HEK293 (cell line): Measurements from ENCODE around the gene RASL11A.

Experiments used
- CTCF ChIA-PET: fragments of 350-600 bp; formaldehyde crosslinking; extraction: SDS; loops from one replicate; lab custom pipeline; 2021; ENCODE audit warnings: antibody characterized with exemption; lab: Yijun Ruan, JAX
- POLR2A ChIA-PET: fragments of 300-600 bp; formaldehyde crosslinking; extraction: SDS; loops from one replicate; lab custom pipeline; 2020; ENCODE audit warnings: antibody characterized with exemption, inconsistent platforms; lab: Yijun Ruan, JAX
- H3K27ac ChIP-seq: fragments of 200-500 bp; sonication (Bioruptor generic); 2 replicates; pipeline ENCODE4 v1.5.1; 2014; ENCODE audit warnings: low read depth, low read length, control low read depth, inconsistent platforms; ENCODE audit errors: extremely low read depth
- H3K36me3 ChIP-seq, 2 experiments: fragments of 200-500 bp in 1 of 2; sonication (Bioruptor generic) in 1 of 2; 1 replicate in 1 of 2; 2 replicates in 1 of 2; pipeline ENCODE4 v1.5.1; 2014 to 2017; ENCODE audit warnings: inconsistent platforms in 2 of 2, low read length in 2 of 2; ENCODE audit not compliant: control insufficient read depth in 2 of 2, insufficient read depth in 1 of 2
- H3K4me1 ChIP-seq: fragments of 200-500 bp; sonication (Bioruptor generic); 2 replicates; pipeline ENCODE4 v1.5.1; 2014; ENCODE audit warnings: mild to moderate bottlenecking, low read length, inconsistent platforms; ENCODE audit not compliant: control insufficient read depth, insufficient read depth
- H3K4me3 ChIP-seq: 2 replicates; pipeline ENCODE4 v1.5.1; 2011; ENCODE audit warnings: low read depth, mild to moderate bottlenecking, control low read depth, low read length, moderate library complexity
- H3K9me3 ChIP-seq: fragments of 200-500 bp; sonication (Bioruptor generic); 2 replicates; pipeline ENCODE4 v1.5.1; 2014; ENCODE audit warnings: low read depth, low read length, inconsistent platforms; ENCODE audit not compliant: control insufficient read depth, insufficient read depth
- FEZF1 ChIP-seq: fragments of 450-650 bp; formaldehyde crosslinking; IDR thresholded peaks from 2 replicates; pipeline ENCODE4 v1.5.1; 2016; ENCODE audit warnings: missing biosample characterization, missing genetic modification characterization
- IKZF3 ChIP-seq: fragments of 450-650 bp; IDR thresholded peaks from 2 replicates; pipeline ENCODE4 v1.5.0; 2018; ENCODE audit warnings: missing biosample characterization, mild to moderate bottlenecking, missing genetic modification characterization, moderate library complexity
- KLF16 ChIP-seq: fragments of 450-650 bp; formaldehyde crosslinking; IDR thresholded peaks from 2 replicates; pipeline ENCODE4 v1.5.1; 2017; ENCODE audit warnings: missing biosample characterization, missing genetic modification characterization
- REPIN1 ChIP-seq: fragments of 450-650 bp; formaldehyde crosslinking; IDR thresholded peaks from 2 replicates; pipeline ENCODE4 v1.5.1; 2017; ENCODE audit warnings: missing biosample characterization, missing genetic modification characterization, low read depth
- SCRT2 ChIP-seq: fragments of 450-650 bp; formaldehyde crosslinking; IDR thresholded peaks from 2 replicates; pipeline ENCODE4 v1.5.1; 2016; ENCODE audit warnings: missing biosample characterization, missing genetic modification characterization
- SETDB1 ChIP-seq: IDR thresholded peaks from one replicate; pipeline ENCODE4 v1.6.1; 2017; ENCODE audit warnings: mild to moderate bottlenecking, low read length, moderate library complexity, mixed read lengths; ENCODE audit not compliant: insufficient read length
- SP3 ChIP-seq: fragments of 450-650 bp; formaldehyde crosslinking; IDR thresholded peaks from 2 replicates; pipeline ENCODE4 v1.5.1; 2016; ENCODE audit warnings: missing biosample characterization, missing genetic modification characterization
- ZBTB21 ChIP-seq: fragments of 450-650 bp; formaldehyde crosslinking; IDR thresholded peaks from 2 replicates; pipeline ENCODE4 v1.5.1; 2017; ENCODE audit warnings: missing biosample characterization, missing genetic modification characterization
- ZBTB7A ChIP-seq: fragments of 450-650 bp; formaldehyde crosslinking; IDR thresholded peaks from 2 replicates; pipeline ENCODE4 v1.5.1; 2016; ENCODE audit warnings: low read depth, missing biosample characterization, missing genetic modification characterization
- ZFP3 ChIP-seq: fragments of 450-650 bp; formaldehyde crosslinking; IDR thresholded peaks from 2 replicates; pipeline ENCODE4 v1.5.1; 2016; ENCODE audit warnings: low read depth, missing biosample characterization, missing genetic modification characterization
- ZNF114 ChIP-seq: fragments of 450-650 bp; formaldehyde crosslinking; IDR thresholded peaks from 2 replicates; pipeline ENCODE4 v1.5.0; 2017; ENCODE audit warnings: missing biosample characterization, missing genetic modification characterization
- ZNF121 ChIP-seq: fragments of 450-650 bp; formaldehyde crosslinking; IDR thresholded peaks from 2 replicates; pipeline ENCODE4 v1.5.1; 2016; ENCODE audit warnings: missing biosample characterization, missing genetic modification characterization
- ZNF132 ChIP-seq: fragments of 450-650 bp; formaldehyde crosslinking; IDR thresholded peaks from 2 replicates; pipeline ENCODE4 v1.5.1; 2017; ENCODE audit warnings: missing biosample characterization, missing genetic modification characterization, borderline replicate concordance
- ZNF239 ChIP-seq: fragments of 450-650 bp; formaldehyde crosslinking; IDR thresholded peaks from 2 replicates; pipeline ENCODE4 v1.5.1; 2016; ENCODE audit warnings: missing biosample characterization, missing genetic modification characterization
- ZNF24 ChIP-seq: fragments of 450-650 bp; formaldehyde crosslinking; IDR thresholded peaks from 2 replicates; pipeline ENCODE4 v1.5.1; 2016; ENCODE audit warnings: missing biosample characterization, missing genetic modification characterization
- ZNF366 ChIP-seq: fragments of 450-650 bp; formaldehyde crosslinking; conservative IDR thresholded peaks from 2 replicates; pipeline ENCODE4 v1.5.1; 2016; ENCODE audit warnings: missing biosample characterization, missing genetic modification characterization
- ZNF416 ChIP-seq: fragments of 450-650 bp; formaldehyde crosslinking; IDR thresholded peaks from 2 replicates; pipeline ENCODE4 v1.5.1; 2016; ENCODE audit warnings: missing biosample characterization, missing genetic modification characterization
- ZNF514 ChIP-seq: fragments of 450-650 bp; formaldehyde crosslinking; IDR thresholded peaks from 2 replicates; pipeline ENCODE4 v1.5.1; 2016; ENCODE audit warnings: missing biosample characterization, missing genetic modification characterization
- ZNF561 ChIP-seq: fragments of 450-650 bp; IDR thresholded peaks from 2 replicates; pipeline ENCODE4 v1.5.1; 2018; ENCODE audit warnings: missing biosample characterization, missing genetic modification characterization, borderline replicate concordance
- ZNF776 ChIP-seq: fragments of 450-650 bp; formaldehyde crosslinking; IDR thresholded peaks from 2 replicates; pipeline ENCODE4 v1.5.0; 2017; ENCODE audit warnings: missing biosample characterization, missing genetic modification characterization, borderline replicate concordance
- TF ChIP-seq, protein P1 (sequence below): fragments of 450-650 bp; formaldehyde crosslinking; IDR thresholded peaks from 2 replicates; pipeline ENCODE4 v1.5.1; 2016; ENCODE audit warnings: missing biosample characterization, missing genetic modification characterization
- TF ChIP-seq, protein P2 (sequence below): fragments of 450-650 bp; formaldehyde crosslinking; IDR thresholded peaks from 2 replicates; pipeline ENCODE4 v1.5.0; 2017; ENCODE audit warnings: missing biosample characterization, missing genetic modification characterization, borderline replicate concordance
- TF ChIP-seq, protein P3 (sequence below): fragments of 450-650 bp; formaldehyde crosslinking; IDR thresholded peaks from 2 replicates; pipeline ENCODE4 v1.5.1; 2017; ENCODE audit warnings: missing biosample characterization, missing genetic modification characterization

RASL11A gene

DNA sequence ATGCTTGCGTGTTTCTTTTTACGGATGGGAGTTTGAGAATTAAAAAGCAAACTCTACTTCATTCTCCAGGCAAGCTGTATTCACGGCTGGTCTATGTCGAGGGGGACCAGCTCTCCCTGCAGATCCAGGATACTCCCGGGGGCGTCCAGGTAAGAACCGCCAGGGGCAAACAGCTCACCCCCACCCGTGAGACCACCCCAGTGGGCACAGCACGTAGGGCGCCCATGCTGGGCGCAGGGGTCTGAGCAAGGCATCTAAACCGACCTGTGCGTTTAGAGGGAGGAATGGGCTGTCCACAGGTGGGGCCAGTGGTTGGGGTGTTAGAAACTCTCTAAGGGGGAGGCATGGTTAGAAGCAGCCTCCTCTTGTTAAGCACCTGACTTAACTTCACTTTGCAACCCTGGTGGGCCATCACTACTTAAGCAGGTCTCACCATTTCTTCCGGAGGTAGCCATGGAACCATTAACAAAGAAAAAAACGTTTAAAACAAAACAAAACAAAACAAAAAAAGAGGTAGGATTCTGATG lies 1.0 kb downstream of the RASL11A start:
- POLR2A ChIA-PET, result no interaction called here

DNA sequence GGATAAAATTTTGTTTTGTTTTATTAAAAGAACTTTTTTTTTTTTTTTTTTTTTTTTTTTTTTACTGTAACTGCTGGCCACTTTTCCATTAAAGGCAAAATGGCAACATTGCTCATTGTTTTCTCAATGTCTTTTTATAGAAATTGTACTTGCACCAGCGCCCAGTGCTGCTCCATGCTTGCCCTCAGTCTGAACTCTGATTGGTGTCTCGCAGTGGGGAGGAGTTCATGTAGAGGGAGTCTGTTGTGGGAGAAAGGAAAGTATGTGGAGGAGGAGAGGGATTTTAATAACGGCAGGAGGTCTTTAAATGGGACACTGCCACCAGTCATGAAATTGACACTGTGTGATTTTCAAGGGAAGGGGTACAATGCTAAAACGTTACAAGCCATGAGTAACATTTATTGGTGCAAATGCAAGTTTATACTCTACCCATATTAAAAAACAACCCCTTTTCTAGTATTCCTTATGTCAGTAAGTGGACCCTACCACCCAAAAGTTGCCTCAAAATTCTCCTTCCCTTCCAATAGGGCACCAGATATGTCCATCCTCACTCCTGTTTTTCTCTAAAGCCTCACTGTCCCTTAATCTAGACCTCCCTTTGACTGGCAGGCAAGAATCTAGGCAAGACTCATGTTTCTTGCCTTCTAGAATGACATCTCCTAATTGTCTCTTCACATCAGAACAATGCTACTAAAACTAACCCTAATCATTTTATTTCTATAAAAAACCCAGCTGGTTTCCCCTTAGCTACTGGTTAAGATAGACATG lies 3.2 kb downstream of the RASL11A start:
- H3K4me3 ChIP-seq, result no peak overlapping the region
- H3K4me1 ChIP-seq, result peaks cover 21% of the 10 kb centered on the region
- POLR2A ChIA-PET, result interaction anchor here (0.7 kb wide), 1 partner anchor 16 kb away, joined by 4 read pairs; no protein-coding TSS in a partner anchor
- H3K9me3 ChIP-seq, result no peaks in the 10 kb centered on the region
- H3K36me3 ChIP-seq, result peaks cover 0 to 6% of the 10 kb centered on the region in 2 experiments; a peak in 1 of 3 replicates
- no peak overlapping the region for H3K27ac ChIP-seq
- CTCF ChIA-PET, result interaction anchor here (1.0 to 1.5 kb wide), 2 partner anchors 88 to 323 kb away, joined by 7 to 8 read pairs; no protein-coding TSS in a partner anchor
- TF ChIP-seq ZNF24 (tag by site-specific recombination) (no peak), ZBTB7A (no peak), FEZF1 (peak; percentile 76), SCRT2 (tag by site-specific recombination) (no peak), SETDB1 (no peak), ZNF416 (no peak), ZBTB21 (tag by site-specific recombination) (no peak), ZFP3 (tag by site-specific recombination) (no peak), ZNF776 (no peak), ZNF132 (tag by site-specific recombination) (no peak), REPIN1 (tag by site-specific recombination) (no peak), SP3 (tag by site-specific recombination) (no peak), IKZF3 (tag by site-specific recombination) (0 out of 2 replicates have a peak, but pooled peaks have one; percentile 8), KLF16 (no peak), ZNF114 (tag by site-specific recombination) (no peak), ZNF366 (tag by site-specific recombination) (no peak), ZNF239 (tag by site-specific recombination) (no peak), ZNF561 (tag by site-specific recombination) (no peak)
- TF ChIP-seq, protein P1, sequence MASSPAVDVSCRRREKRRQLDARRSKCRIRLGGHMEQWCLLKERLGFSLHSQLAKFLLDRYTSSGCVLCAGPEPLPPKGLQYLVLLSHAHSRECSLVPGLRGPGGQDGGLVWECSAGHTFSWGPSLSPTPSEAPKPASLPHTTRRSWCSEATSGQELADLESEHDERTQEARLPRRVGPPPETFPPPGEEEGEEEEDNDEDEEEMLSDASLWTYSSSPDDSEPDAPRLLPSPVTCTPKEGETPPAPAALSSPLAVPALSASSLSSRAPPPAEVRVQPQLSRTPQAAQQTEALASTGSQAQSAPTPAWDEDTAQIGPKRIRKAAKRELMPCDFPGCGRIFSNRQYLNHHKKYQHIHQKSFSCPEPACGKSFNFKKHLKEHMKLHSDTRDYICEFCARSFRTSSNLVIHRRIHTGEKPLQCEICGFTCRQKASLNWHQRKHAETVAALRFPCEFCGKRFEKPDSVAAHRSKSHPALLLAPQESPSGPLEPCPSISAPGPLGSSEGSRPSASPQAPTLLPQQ (tag by site-specific recombination), result peak; percentile 85
- TF ChIP-seq, protein P2, sequence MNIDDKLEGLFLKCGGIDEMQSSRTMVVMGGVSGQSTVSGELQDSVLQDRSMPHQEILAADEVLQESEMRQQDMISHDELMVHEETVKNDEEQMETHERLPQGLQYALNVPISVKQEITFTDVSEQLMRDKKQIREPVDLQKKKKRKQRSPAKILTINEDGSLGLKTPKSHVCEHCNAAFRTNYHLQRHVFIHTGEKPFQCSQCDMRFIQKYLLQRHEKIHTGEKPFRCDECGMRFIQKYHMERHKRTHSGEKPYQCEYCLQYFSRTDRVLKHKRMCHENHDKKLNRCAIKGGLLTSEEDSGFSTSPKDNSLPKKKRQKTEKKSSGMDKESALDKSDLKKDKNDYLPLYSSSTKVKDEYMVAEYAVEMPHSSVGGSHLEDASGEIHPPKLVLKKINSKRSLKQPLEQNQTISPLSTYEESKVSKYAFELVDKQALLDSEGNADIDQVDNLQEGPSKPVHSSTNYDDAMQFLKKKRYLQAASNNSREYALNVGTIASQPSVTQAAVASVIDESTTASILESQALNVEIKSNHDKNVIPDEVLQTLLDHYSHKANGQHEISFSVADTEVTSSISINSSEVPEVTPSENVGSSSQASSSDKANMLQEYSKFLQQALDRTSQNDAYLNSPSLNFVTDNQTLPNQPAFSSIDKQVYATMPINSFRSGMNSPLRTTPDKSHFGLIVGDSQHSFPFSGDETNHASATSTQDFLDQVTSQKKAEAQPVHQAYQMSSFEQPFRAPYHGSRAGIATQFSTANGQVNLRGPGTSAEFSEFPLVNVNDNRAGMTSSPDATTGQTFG (tag by site-specific recombination), result no peak
- TF ChIP-seq, protein P3, sequence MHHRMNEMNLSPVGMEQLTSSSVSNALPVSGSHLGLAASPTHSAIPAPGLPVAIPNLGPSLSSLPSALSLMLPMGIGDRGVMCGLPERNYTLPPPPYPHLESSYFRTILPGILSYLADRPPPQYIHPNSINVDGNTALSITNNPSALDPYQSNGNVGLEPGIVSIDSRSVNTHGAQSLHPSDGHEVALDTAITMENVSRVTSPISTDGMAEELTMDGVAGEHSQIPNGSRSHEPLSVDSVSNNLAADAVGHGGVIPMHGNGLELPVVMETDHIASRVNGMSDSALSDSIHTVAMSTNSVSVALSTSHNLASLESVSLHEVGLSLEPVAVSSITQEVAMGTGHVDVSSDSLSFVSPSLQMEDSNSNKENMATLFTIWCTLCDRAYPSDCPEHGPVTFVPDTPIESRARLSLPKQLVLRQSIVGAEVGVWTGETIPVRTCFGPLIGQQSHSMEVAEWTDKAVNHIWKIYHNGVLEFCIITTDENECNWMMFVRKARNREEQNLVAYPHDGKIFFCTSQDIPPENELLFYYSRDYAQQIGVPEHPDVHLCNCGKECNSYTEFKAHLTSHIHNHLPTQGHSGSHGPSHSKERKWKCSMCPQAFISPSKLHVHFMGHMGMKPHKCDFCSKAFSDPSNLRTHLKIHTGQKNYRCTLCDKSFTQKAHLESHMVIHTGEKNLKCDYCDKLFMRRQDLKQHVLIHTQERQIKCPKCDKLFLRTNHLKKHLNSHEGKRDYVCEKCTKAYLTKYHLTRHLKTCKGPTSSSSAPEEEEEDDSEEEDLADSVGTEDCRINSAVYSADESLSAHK (tag by site-specific recombination), result 0 out of 2 replicates have a peak, but pooled peaks have one; percentile 22

More for the DNA sequence above, 1.0 kb downstream of the RASL11A start:
- peaks cover 0 to 6% of the 10 kb centered on the region in 2 experiments; a peak in 1 of 3 replicates for H3K36me3 ChIP-seq
- CTCF ChIA-PET, result interaction anchor here (0.6 to 1.5 kb wide), 9 partner anchors 11 to 341 kb away, joined by 3 to 5 read pairs (median 4); no protein-coding TSS in a partner anchor
- peak overlapping the region; percentile 81; the same call in 1 of the 2 replicates for H3K27ac ChIP-seq
- H3K9me3 ChIP-seq, result no peaks in the 10 kb centered on the region
- peak overlapping the region; percentile 48 for H3K4me3 ChIP-seq
- TF ChIP-seq ZNF121 (tag by site-specific recombination), result no peak
- TF ChIP-seq, protein P3 (tag by site-specific recombination), result peak; percentile 95
- TF ChIP-seq SCRT2 (tag by site-specific recombination), result peak; percentile 30; the same call in 1 of the 2 replicates
- no peak for TF ChIP-seq ZNF514 (tag by site-specific recombination)
- peaks cover 21% of the 10 kb centered on the region for H3K4me1 ChIP-seq
